ENCODE data around the gene ATP2B2.

Gene ATP2B2

GRCh38 chr3:10371167-10371566 lies 134.2 kb downstream of the ATP2B2 start:
- in situ Hi-C loops (cut with HindIII; ENCODE audit: low sequenced_read_pairs), result no loop called here
- no peak for DNase-seq (ENCODE audit: low read depth)
- H3K4me3 ChIP-seq (ENCODE audit: low read depth, low read length), result no peak overlapping the region
- no peak for TF ChIP-seq CTCF (IDR thresholded peaks at IDR 0.05; ENCODE audit: low read depth, low read length, missing control alignments)

- in situ Hi-C loops (cut with HindIII; ENCODE audit: low sequenced_read_pairs), result no loop called here
- no peak for DNase-seq (ENCODE audit: low read depth)
- no peak for TF ChIP-seq CTCF (IDR thresholded peaks at IDR 0.05; ENCODE audit: low read depth, low read length, missing control alignments)
- no peak overlapping the region for H3K4me3 ChIP-seq (ENCODE audit: low read depth, low read length)
Measured at GRCh38 chr3:10370429-10370828, 135.0 kb downstream of the ATP2B2 start.

GRCh38 chr3:10368512-10368911 lies 136.9 kb downstream of the ATP2B2 start:
- in situ Hi-C loops (cut with HindIII; ENCODE audit: low sequenced_read_pairs), result no loop called here
- H3K4me3 ChIP-seq (ENCODE audit: low read depth, low read length), result no peak overlapping the region
- DNase-seq (ENCODE audit: low read depth), result no peak
- TF ChIP-seq CTCF (IDR thresholded peaks at IDR 0.05; ENCODE audit: low read depth, low read length, missing control alignments), result no peak

GRCh38 chr3:10367506-10367905 lies 137.9 kb downstream of the ATP2B2 start:
- no peak for TF ChIP-seq CTCF (IDR thresholded peaks at IDR 0.05; ENCODE audit: low read depth, low read length, missing control alignments)
- in situ Hi-C loops (cut with HindIII; ENCODE audit: low sequenced_read_pairs), result no loop called here
- no peak for DNase-seq (ENCODE audit: low read depth)
- H3K4me3 ChIP-seq (ENCODE audit: low read depth, low read length), result no peak overlapping the region

GRCh38 chr3:10366651-10367101 lies 138.7 kb downstream of the ATP2B2 start:
- peak; percentile 100 for DNase-seq (ENCODE audit: low read depth)
- in situ Hi-C loops (cut with HindIII; ENCODE audit: low sequenced_read_pairs), result no loop called here
- H3K4me3 ChIP-seq (ENCODE audit: low read depth, low read length), result no peak overlapping the region
- TF ChIP-seq CTCF (IDR thresholded peaks at IDR 0.05; ENCODE audit: low read depth, low read length, missing control alignments), result no peak

- no peak overlapping the region for H3K4me3 ChIP-seq (ENCODE audit: low read depth, low read length)
- peak; percentile 55 for DNase-seq (ENCODE audit: low read depth)
- in situ Hi-C loops (cut with HindIII; ENCODE audit: low sequenced_read_pairs), result no loop called here
- TF ChIP-seq CTCF (IDR thresholded peaks at IDR 0.05; ENCODE audit: low read depth, low read length, missing control alignments), result no peak
Measured at GRCh38 chr3:10365791-10366190, 139.6 kb downstream of the ATP2B2 start.

GRCh38 chr3:10365316-10365715 lies 140.1 kb downstream of the ATP2B2 start:
- in situ Hi-C loops (cut with HindIII; ENCODE audit: low sequenced_read_pairs), result no loop called here
- TF ChIP-seq CTCF (IDR thresholded peaks at IDR 0.05; ENCODE audit: low read depth, low read length, missing control alignments), result no peak
- H3K4me3 ChIP-seq (ENCODE audit: low read depth, low read length), result no peak overlapping the region

More at GRCh38 chr3:10365316-10365715, 140.1 kb downstream of the ATP2B2 start:
- DNase-seq (ENCODE audit: low read depth), result no peak
